ENCODE data around the gene SEMA3C. TPM values are rescaled to one million over a fixed set of nuclear protein-coding genes. Genes with fewer than 3 reads are reported as not detected.
"Not testable (repeated sequence)": the region's sequence is repeated elsewhere in the genome, so short reads cannot be mapped to it uniquely, and the experiment has no call there.

Gene SEMA3C
- total RNA-seq, 2 experiments from 2014 or later: not detected

GRCh38 chr7:80940539-80941207 lies 21.8 kb upstream of the SEMA3C start:
- DNase-seq: no peak
- peaks cover 5% of the 10 kb centered on the region for H3K27me3 Mint-ChIP-seq
- H3K36me3 Mint-ChIP-seq: no peaks in the 10 kb centered on the region
- H3K4me3 Mint-ChIP-seq: no peak overlapping the region
- no peaks in the 10 kb centered on the region for H3K4me1 Mint-ChIP-seq
- H3K9me3 Mint-ChIP-seq: no peaks in the 10 kb centered on the region
- no peak overlapping the region for H3K27ac Mint-ChIP-seq

GRCh38 chr7:80937336-80937735 lies 18.5 kb upstream of the SEMA3C start:
- Mint-ChIP-seq H3K4me1 (no peaks in the 10 kb centered on the region), H3K4me3 (no peak overlapping the region), H3K36me3 (no peaks in the 10 kb centered on the region), H3K27ac (no peak overlapping the region), H3K27me3 (peaks cover 5% of the 10 kb centered on the region), H3K9me3 (no peaks in the 10 kb centered on the region)
- DNase-seq: no peak

GRCh38 chr7:80935991-80936780 lies 17.3 kb upstream of the SEMA3C start:
- Mint-ChIP-seq H3K36me3 (no peaks in the 10 kb centered on the region), H3K4me3 (no peak overlapping the region), H3K27me3 (no peaks in the 10 kb centered on the region), H3K27ac (no peak overlapping the region), H3K4me1 (no peaks in the 10 kb centered on the region), H3K9me3 (no peaks in the 10 kb centered on the region)
- no peak for DNase-seq

- DNase-seq: no peak
- Mint-ChIP-seq H3K36me3 (no peaks in the 10 kb centered on the region), H3K27ac (no peak overlapping the region), H3K9me3 (no peaks in the 10 kb centered on the region), H3K4me3 (no peak overlapping the region), H3K4me1 (no peaks in the 10 kb centered on the region), H3K27me3 (no peaks in the 10 kb centered on the region)
Measured at GRCh38 chr7:80934321-80934720, 15.5 kb upstream of the SEMA3C start.

GRCh38 chr7:80932536-80932935 lies 13.7 kb upstream of the SEMA3C start:
- no peak for DNase-seq
- H3K36me3 Mint-ChIP-seq: no peaks in the 10 kb centered on the region
- no peaks in the 10 kb centered on the region for H3K9me3 Mint-ChIP-seq
- no peak overlapping the region for H3K4me3 Mint-ChIP-seq
- H3K27me3 Mint-ChIP-seq: no peaks in the 10 kb centered on the region
- H3K27ac Mint-ChIP-seq: no peak overlapping the region
- no peaks in the 10 kb centered on the region for H3K4me1 Mint-ChIP-seq

- Mint-ChIP-seq H3K27ac (no peak overlapping the region), H3K9me3 (no peaks in the 10 kb centered on the region), H3K27me3 (peaks cover 3% of the 10 kb centered on the region), H3K4me1 (no peaks in the 10 kb centered on the region), H3K36me3 (no peaks in the 10 kb centered on the region), H3K4me3 (no peak overlapping the region)
- DNase-seq: no peak
Measured at GRCh38 chr7:80929619-80930018, 10.8 kb upstream of the SEMA3C start.

- DNase-seq, H3K27me3 Mint-ChIP-seq, H3K27ac Mint-ChIP-seq, H3K4me1 Mint-ChIP-seq, H3K9me3 Mint-ChIP-seq, H3K36me3 Mint-ChIP-seq, H3K4me3 Mint-ChIP-seq: not testable (repeated sequence)
Measured at GRCh38 chr7:80926955-80927354, 8.1 kb upstream of the SEMA3C start.

- no peaks in the 10 kb centered on the region for H3K9me3 Mint-ChIP-seq
- H3K4me1 Mint-ChIP-seq: no peaks in the 10 kb centered on the region
- H3K4me3 Mint-ChIP-seq: no peak overlapping the region
- no peak overlapping the region for H3K27ac Mint-ChIP-seq
- DNase-seq: no peak
- H3K36me3 Mint-ChIP-seq: no peaks in the 10 kb centered on the region
- peaks cover 27% of the 10 kb centered on the region for H3K27me3 Mint-ChIP-seq
Measured at GRCh38 chr7:80924090-80924489, 5.2 kb upstream of the SEMA3C start.

- DNase-seq: no peak
- H3K36me3 Mint-ChIP-seq: no peaks in the 10 kb centered on the region
- no peaks in the 10 kb centered on the region for H3K9me3 Mint-ChIP-seq
- H3K27ac Mint-ChIP-seq: no peak overlapping the region
- no peak overlapping the region for H3K4me3 Mint-ChIP-seq
- H3K4me1 Mint-ChIP-seq: peaks cover 4% of the 10 kb centered on the region
- peaks cover 34% of the 10 kb centered on the region for H3K27me3 Mint-ChIP-seq
Measured at GRCh38 chr7:80923211-80923612, 4.4 kb upstream of the SEMA3C start.

- no peak for DNase-seq
- Mint-ChIP-seq H3K9me3 (no peaks in the 10 kb centered on the region), H3K36me3 (no peaks in the 10 kb centered on the region), H3K4me3 (no peak overlapping the region), H3K27ac (no peak overlapping the region), H3K27me3 (peaks cover 41% of the 10 kb centered on the region), H3K4me1 (peaks cover 4% of the 10 kb centered on the region)
Measured at GRCh38 chr7:80922253-80923049, 3.6 kb upstream of the SEMA3C start.

- no peaks in the 10 kb centered on the region for H3K9me3 Mint-ChIP-seq
Measured at GRCh38 chr7:80921130-80921529, 2.3 kb upstream of the SEMA3C start.

GRCh38 chr7:80918399-80918798 lies 452 bp downstream of the SEMA3C start:
- peak overlapping the region; percentile 43 for H3K4me3 Mint-ChIP-seq
- H3K4me1 Mint-ChIP-seq: peaks cover 4% of the 10 kb centered on the region
- H3K27me3 Mint-ChIP-seq: peaks cover 68% of the 10 kb centered on the region
- H3K36me3 Mint-ChIP-seq: no peaks in the 10 kb centered on the region
- no peak overlapping the region for H3K27ac Mint-ChIP-seq
- no peaks in the 10 kb centered on the region for H3K9me3 Mint-ChIP-seq
- peak; percentile 2 for DNase-seq

More at GRCh38 chr7:80921130-80921529, 2.3 kb upstream of the SEMA3C start:
- no peaks in the 10 kb centered on the region for H3K36me3 Mint-ChIP-seq
- H3K27me3 Mint-ChIP-seq: peaks cover 52% of the 10 kb centered on the region
- H3K27ac Mint-ChIP-seq: no peak overlapping the region
- H3K4me1 Mint-ChIP-seq: peaks cover 4% of the 10 kb centered on the region
- DNase-seq: no peak
- no peak overlapping the region for H3K4me3 Mint-ChIP-seq

GRCh38 chr7:80916770-80917741 lies 1.8 kb downstream of the SEMA3C start:
- H3K27me3 Mint-ChIP-seq: peaks cover 68% of the 10 kb centered on the region
- peaks cover 4% of the 10 kb centered on the region for H3K4me1 Mint-ChIP-seq
- no peaks in the 10 kb centered on the region for H3K9me3 Mint-ChIP-seq
- no peak for DNase-seq
- no peak overlapping the region for H3K4me3 Mint-ChIP-seq
- no peaks in the 10 kb centered on the region for H3K36me3 Mint-ChIP-seq
- no peak overlapping the region for H3K27ac Mint-ChIP-seq

- Mint-ChIP-seq H3K36me3 (no peaks in the 10 kb centered on the region), H3K27ac (no peak overlapping the region), H3K4me1 (no peaks in the 10 kb centered on the region), H3K9me3 (no peaks in the 10 kb centered on the region), H3K27me3 (peaks cover 11% of the 10 kb centered on the region), H3K4me3 (no peak overlapping the region)
- DNase-seq: no peak
Measured at GRCh38 chr7:80910228-80910627, 8.6 kb downstream of the SEMA3C start.
